ENCODE data around the gene ZFAND4.
"Not testable (repeated sequence)": the region's sequence is repeated elsewhere in the genome, so short reads cannot be mapped to it uniquely, and the experiment has no call there.

Gene ZFAND4

DNA sequence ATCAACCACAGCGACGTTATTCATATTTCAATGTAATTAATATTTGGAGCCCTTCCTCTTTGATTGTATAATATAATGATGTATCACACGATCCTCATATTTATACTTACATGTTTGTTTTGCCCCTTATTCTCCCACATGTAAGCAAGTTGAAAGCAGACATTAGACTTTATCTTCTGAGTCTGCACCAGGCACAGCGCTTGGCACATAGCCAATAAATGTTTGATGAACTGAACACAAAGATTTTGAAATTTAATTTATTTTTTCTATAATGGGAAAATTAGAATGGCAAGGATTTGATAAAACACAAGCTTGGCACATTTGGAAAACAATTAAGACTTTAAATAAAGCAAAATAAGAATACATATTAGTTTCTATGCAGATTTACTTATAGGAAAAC lies 31.6 kb downstream of the ZFAND4 start:
- no peak for DNase-seq (ENCODE audit: low spot score)

- no peak for DNase-seq (ENCODE audit: low spot score)
Measured at GRCh38 chr10:45640049-45640448, 32.5 kb downstream of the ZFAND4 start.

DNA sequence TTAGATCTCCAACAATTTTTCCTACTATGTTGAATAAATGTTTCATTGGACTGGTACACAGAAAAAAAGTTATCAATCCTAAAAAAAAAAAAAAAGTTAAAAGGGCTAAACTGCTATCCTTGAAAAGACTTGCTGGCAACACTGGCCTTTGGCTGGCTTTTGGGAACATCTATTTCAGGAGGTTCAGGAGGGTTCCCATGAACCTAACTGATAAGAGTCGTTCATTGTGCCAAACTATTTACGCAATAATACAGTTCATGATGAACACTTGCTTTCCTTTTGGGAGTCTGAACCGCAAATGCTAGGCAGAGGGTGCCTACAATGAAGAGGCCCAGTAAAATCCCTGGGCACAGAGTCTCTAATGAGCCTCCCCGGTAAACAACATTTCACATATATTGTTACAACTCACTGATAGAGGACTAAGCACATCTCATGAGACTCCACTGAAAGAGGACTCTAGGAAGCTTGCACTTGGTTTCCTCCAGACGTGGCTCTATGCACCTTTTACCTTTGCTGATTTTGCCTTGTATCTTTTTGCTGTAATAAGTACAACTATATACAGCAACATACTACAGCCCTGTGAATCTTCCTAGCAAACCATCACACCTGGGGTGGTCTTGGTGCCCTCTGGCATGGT lies 45.0 kb downstream of the ZFAND4 start:
- no peak for DNase-seq (ENCODE audit: low spot score)

DNA sequence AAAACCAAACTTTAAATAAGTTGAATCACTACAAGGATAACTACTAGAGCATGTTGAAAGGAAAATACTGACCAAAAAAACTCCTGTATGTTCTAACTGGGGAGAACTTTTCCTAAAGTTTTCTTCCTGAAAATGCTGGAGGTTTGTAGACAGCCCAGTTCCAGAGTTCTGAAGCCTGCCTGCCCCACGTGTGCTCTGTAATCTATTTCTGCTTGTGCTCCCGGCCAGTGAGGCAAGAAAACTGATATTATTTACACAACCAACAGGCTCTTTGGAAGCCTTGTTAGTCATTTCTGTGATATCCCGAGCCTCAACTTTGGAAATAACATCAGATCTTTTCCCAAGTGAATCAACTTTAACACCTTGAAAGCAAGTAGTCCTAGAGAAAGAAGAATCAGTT lies 46.7 kb downstream of the ZFAND4 start:
- DNase-seq (ENCODE audit: low spot score): no peak

- DNase-seq (ENCODE audit: low spot score): no peak
Measured at GRCh38 chr10:45624724-45625123, 47.8 kb downstream of the ZFAND4 start.

- no peak for DNase-seq (ENCODE audit: low spot score)
Measured at GRCh38 chr10:45614869-45615268, 57.7 kb downstream of the ZFAND4 start.

DNA sequence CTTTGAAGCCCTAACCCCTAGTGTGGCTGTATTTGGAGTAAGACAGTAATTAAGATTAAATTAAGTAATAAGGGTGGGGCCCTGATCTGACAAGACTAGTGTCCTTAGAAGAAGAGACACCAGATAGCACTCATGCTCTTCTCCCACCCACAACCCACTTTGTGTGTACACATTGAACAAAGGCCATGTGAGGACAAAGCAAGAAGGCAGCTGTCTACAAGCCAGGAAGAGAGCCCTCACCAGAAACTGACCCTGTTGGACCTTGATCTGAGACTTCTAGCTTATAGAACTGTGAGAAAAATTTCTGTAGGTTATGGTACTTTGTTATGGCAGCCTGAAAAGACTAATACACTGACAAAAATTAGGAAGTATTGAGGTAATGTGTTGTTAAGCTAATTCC lies 59.8 kb downstream of the ZFAND4 start:
- DNase-seq (ENCODE audit: low spot score): no peak

DNA sequence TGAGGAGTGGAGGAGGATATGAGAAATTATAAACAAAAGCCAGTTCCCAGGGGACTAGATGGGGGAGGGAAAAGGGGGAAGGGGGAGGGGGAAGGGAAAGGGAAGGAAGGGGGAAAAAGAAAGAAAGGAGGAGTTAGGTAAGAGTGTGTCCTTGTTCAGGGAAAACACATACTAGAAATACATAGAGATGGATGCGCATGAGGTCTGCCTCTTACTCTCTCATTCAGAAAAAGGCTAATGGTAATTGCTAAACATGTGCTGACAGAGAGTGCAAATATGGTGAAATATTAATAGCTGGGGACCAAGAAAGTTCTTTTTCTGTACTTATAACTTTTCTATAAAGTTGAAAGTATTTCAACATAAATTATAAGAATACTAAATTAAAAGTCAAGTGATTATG lies 64.5 kb downstream of the ZFAND4 start:
- no peak for DNase-seq (ENCODE audit: low spot score)

GRCh38 chr10:45607276-45607675 lies 65.3 kb downstream of the ZFAND4 start:
- no peak for DNase-seq (ENCODE audit: low spot score)

- DNase-seq (ENCODE audit: low spot score): no peak
Measured at GRCh38 chr10:45602836-45603235, 69.7 kb downstream of the ZFAND4 start.

- no peak for DNase-seq (ENCODE audit: low spot score)
Measured at GRCh38 chr10:45602082-45602730, 70.4 kb downstream of the ZFAND4 start.

GRCh38 chr10:45601254-45601930 lies 71.2 kb downstream of the ZFAND4 start:
- not testable (repeated sequence) for DNase-seq (ENCODE audit: low spot score)

DNA sequence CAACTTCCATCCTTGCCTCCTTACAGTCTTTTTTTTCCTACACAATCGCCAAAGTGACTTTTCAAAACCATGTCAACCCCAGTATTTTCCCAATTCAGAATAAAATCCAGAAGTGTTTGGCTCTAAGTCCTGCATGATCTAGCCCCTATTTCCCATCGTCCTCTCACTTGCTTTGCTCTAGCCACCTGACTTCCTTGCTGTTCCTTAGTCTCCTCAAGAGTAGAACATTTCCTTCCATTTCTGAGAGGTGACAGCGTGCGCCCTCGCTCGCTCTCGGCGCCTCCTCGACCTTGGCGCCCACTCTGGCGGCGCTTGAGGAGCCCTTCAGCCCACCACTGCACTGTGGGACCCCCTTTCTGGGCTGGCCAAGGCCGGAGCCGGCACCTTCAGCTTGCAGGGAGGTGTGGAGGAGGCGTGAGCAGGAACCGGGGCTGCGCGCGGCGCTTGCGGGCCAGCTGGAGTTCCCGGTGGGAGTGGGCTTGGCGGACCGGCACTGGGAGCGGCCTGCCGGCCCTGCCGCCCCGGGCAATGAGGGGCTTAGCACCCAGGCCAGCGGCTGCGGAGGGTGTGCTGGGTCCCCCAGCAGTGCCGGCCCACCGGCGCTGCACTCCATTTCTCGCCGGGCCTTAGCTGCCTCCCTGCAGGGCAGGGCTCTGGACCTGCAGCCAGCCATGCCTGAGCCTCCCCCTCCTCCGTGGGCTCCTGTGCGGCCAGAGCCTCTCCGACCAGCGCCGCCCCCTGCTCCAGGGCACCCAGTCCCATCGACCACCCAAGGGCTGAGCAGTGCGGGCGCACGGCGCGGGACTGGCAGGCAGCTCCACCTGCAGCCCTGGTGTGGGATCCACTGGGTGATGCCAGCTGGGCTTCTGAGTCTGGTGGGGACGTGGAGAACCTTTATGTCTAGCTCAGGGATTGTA lies 72.0 kb downstream of the ZFAND4 start:
- not testable (repeated sequence) for DNase-seq (ENCODE audit: low spot score)

DNA sequence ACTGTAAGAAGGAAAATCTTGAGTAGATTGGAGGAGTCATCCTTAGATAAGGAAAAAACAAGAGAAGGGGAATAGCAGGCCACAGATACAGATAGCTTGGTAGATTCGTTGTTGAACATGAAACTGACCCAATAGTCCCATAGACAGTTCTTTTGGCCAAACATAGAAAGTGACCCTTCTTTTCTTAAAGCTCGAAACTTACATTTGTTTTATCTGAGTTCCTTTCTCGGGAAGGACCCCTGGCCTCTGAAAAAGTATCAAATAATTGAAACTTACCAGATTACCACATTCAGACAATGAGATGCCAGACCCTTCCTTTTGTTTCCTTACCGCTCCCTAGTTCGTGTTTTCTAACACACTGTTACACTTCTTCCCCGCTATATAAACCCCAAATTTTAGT lies 72.9 kb downstream of the ZFAND4 start:
- DNase-seq (ENCODE audit: low spot score): no peak

GRCh38 chr10:45599021-45599603 lies 73.5 kb downstream of the ZFAND4 start:
- no peak for DNase-seq (ENCODE audit: low spot score)

GRCh38 chr10:45596526-45596925 lies 76.0 kb downstream of the ZFAND4 start:
- no peak for DNase-seq (ENCODE audit: low spot score)

GRCh38 chr10:45594276-45595157 lies 78.1 kb downstream of the ZFAND4 start:
- DNase-seq (ENCODE audit: low spot score): peak; percentile 95

DNA sequence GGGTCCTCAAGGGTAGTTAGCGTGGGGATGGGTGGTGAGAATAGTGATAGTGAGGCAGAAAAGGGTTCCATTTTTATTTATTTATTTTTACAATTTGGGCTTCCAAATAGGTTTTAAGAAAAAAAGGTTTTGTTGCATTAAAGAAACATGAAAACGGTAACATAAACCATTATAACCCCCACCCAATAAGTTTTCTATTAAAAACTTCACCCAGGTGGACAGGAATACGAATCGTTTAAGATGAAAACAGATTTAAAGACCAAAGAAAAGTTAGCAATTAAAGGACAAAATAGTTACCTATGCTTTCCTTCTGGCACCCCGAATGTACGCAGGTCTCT lies 78.7 kb downstream of the ZFAND4 start:
- DNase-seq (ENCODE audit: low spot score): no peak

- DNase-seq (ENCODE audit: low spot score): no peak
Measured at GRCh38 chr10:45592926-45593325, 79.6 kb downstream of the ZFAND4 start.

DNA sequence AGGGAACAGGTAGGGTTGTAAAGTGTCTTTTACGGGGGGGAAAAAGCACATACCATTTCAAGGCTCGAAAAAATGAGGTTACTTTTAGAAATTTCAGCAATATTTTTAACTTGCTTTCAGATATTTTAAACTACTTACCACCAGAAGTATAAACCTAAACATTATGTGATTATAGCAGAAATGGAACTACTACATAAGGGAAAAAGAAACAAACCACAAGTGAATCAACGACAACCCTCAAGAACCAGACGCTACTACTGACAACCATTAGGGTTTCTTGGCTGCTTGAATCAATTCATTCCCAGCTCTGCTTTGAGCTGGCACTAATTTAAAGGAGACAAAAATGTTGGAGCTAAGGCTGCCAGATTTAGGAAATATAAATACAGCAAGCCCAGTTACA lies 80.1 kb downstream of the ZFAND4 start:
- DNase-seq (ENCODE audit: low spot score): no peak

- no peak for DNase-seq (ENCODE audit: low spot score)
Measured at GRCh38 chr10:45591280-45591679, 81.3 kb downstream of the ZFAND4 start.

Measured in ecto neural progenitor cell (in vitro differentiated cells).